WERI-Rb-1 (cell line): Measurements from ENCODE around the gene CPT2.

Experiments used
- DNase-seq: peaks from one replicate; pipeline ENCODE4 v3.0.0-alpha.2; 2020
- H3K27ac ChIP-seq: fragments of 250-450 bp; sonication (Bioruptor Pico); 2 replicates; pipeline ENCODE4 v1.5.1; 2020; ENCODE audit warnings: mild to moderate bottlenecking, moderate library complexity
- H3K27me3 ChIP-seq: fragments of 250-450 bp; sonication (Bioruptor Pico); 2 replicates; pipeline ENCODE4 v1.5.1; 2021; ENCODE audit warnings: mild to moderate bottlenecking, low read depth, moderate library complexity; ENCODE audit not compliant: insufficient read depth, severe bottlenecking
- H3K36me3 ChIP-seq: fragments of 250-450 bp; sonication (Bioruptor Pico); 2 replicates; pipeline ENCODE4 v1.5.1; 2020; ENCODE audit warnings: mild to moderate bottlenecking, moderate library complexity
- H3K4me3 ChIP-seq: 2 replicates; pipeline ENCODE4 v1.5.1; 2011; ENCODE audit warnings: low read depth, mild to moderate bottlenecking, control low read depth, low read length
- H3K9me3 ChIP-seq: fragments of 250-450 bp; sonication (Bioruptor Pico); 2 replicates; pipeline ENCODE4 v1.5.1; 2021; ENCODE audit warnings: mild to moderate bottlenecking, moderate library complexity; ENCODE audit not compliant: severe bottlenecking
- CTCF ChIP-seq: IDR thresholded peaks from 2 replicates; pipeline ENCODE4 v1.5.1; 2011; ENCODE audit warnings: low read depth, mild to moderate bottlenecking, control low read depth, inconsistent platforms, low read length

Gene CPT2

GRCh38 chr1:53163291-53163768 lies 33.3 kb upstream of the CPT2 start:
- H3K4me3 ChIP-seq: no peak overlapping the region

GRCh38 chr1:53165408-53165961 lies 31.1 kb upstream of the CPT2 start:
- TF ChIP-seq CTCF: no peak
- H3K4me3 ChIP-seq: no peak overlapping the region
- no peaks in the 10 kb centered on the region for H3K9me3 ChIP-seq
- no peaks in the 10 kb centered on the region for H3K27me3 ChIP-seq
- no peaks in the 10 kb centered on the region for H3K36me3 ChIP-seq
- DNase-seq: no peak
- no peak overlapping the region for H3K27ac ChIP-seq

More at GRCh38 chr1:53163291-53163768, 33.3 kb upstream of the CPT2 start:
- no peak for DNase-seq
- no peaks in the 10 kb centered on the region for H3K9me3 ChIP-seq
- H3K36me3 ChIP-seq: no peaks in the 10 kb centered on the region
- no peak for TF ChIP-seq CTCF
- H3K27me3 ChIP-seq: no peaks in the 10 kb centered on the region
- no peak overlapping the region for H3K27ac ChIP-seq

GRCh38 chr1:53166366-53166765 lies 30.3 kb upstream of the CPT2 start:
- Histone ChIP-seq H3K36me3 (no peaks in the 10 kb centered on the region), H3K9me3 (no peaks in the 10 kb centered on the region), H3K27ac (no peak overlapping the region), H3K27me3 (no peaks in the 10 kb centered on the region), H3K4me3 (no peak overlapping the region)
- no peak for TF ChIP-seq CTCF
- no peak for DNase-seq

- H3K4me3 ChIP-seq: no peak overlapping the region
- no peaks in the 10 kb centered on the region for H3K36me3 ChIP-seq
- no peak for TF ChIP-seq CTCF
- DNase-seq: no peak
- H3K9me3 ChIP-seq: no peaks in the 10 kb centered on the region
- H3K27me3 ChIP-seq: no peaks in the 10 kb centered on the region
- H3K27ac ChIP-seq: no peak overlapping the region
Observed at GRCh38 chr1:53166912-53167311, 29.7 kb upstream of the CPT2 start.

- peak; percentile 39 for TF ChIP-seq CTCF
- Histone ChIP-seq H3K4me3 (peak overlapping the region; percentile 3; the same call in 1 of the 2 replicates), H3K36me3 (no peaks in the 10 kb centered on the region), H3K9me3 (no peaks in the 10 kb centered on the region), H3K27ac (peak overlapping the region; percentile 79), H3K27me3 (no peaks in the 10 kb centered on the region)
- peak; percentile 83 for DNase-seq
Observed at GRCh38 chr1:53172426-53173128, 24.0 kb upstream of the CPT2 start.
